GM21390 (cell line): ENCODE data around the gene PLXND1.

Experiments
- ATAC-seq: cut with Tn5 transposase; IDR thresholded peaks from one replicate; pipeline ENCODE4 v1.9.1; 2021; ENCODE audit not compliant: unreplicated experiment

The PLXND1 gene

GRCh38 chr3:129585949-129586657 is 20.4 kb downstream of the PLXND1 start:
- ATAC-seq, result no peak

- ATAC-seq, result no peak
These were observed 21.8 kb downstream of the PLXND1 start for GRCh38 chr3:129584631-129585030.

GRCh38 chr3:129583289-129583688 is 23.2 kb downstream of the PLXND1 start:
- no peak for ATAC-seq

GRCh38 chr3:129582799-129583198 is 23.7 kb downstream of the PLXND1 start:
- ATAC-seq, result no peak

GRCh38 chr3:129581623-129582022 is 24.9 kb downstream of the PLXND1 start:
- ATAC-seq, result no peak

- no peak for ATAC-seq
These were observed 26.5 kb downstream of the PLXND1 start for GRCh38 chr3:129579991-129580390.

- ATAC-seq, result no peak
These were observed 28.3 kb downstream of the PLXND1 start for GRCh38 chr3:129577925-129578786.

GRCh38 chr3:129577366-129577765 is 29.1 kb downstream of the PLXND1 start:
- no peak for ATAC-seq

GRCh38 chr3:129576514-129577352 is 29.7 kb downstream of the PLXND1 start:
- peak; percentile 69 for ATAC-seq

GRCh38 chr3:129575997-129576384 is 30.5 kb downstream of the PLXND1 start:
- ATAC-seq, result no peak

- no peak for ATAC-seq
These were observed 31.1 kb downstream of the PLXND1 start for GRCh38 chr3:129575233-129575996.

GRCh38 chr3:129574206-129574605 is 32.3 kb downstream of the PLXND1 start:
- ATAC-seq, result no peak

- no peak for ATAC-seq
These were observed 33.0 kb downstream of the PLXND1 start for GRCh38 chr3:129573493-129573892.

- no peak for ATAC-seq
These were observed 33.9 kb downstream of the PLXND1 start for GRCh38 chr3:129572603-129573002.

- ATAC-seq, result no peak
These were observed 34.6 kb downstream of the PLXND1 start for GRCh38 chr3:129571605-129572547.

GRCh38 chr3:129569856-129570255 is 36.6 kb downstream of the PLXND1 start:
- ATAC-seq, result no peak

- no peak for ATAC-seq
These were observed 38.5 kb downstream of the PLXND1 start for GRCh38 chr3:129567939-129568338.

GRCh38 chr3:129567176-129567705 is 39.2 kb downstream of the PLXND1 start:
- no peak for ATAC-seq

GRCh38 chr3:129565902-129566301 is 40.6 kb downstream of the PLXND1 start:
- ATAC-seq, result no peak
